Duodenal mucosa (tissue), 2 donors: Measurements from ENCODE around the gene KLF2.

Experiments
- H3K27ac ChIP-seq: one replicate; pipeline ENCODE4 v1.7.0; 2013; ENCODE audit warnings: low read depth, low read length
- H3K27me3 ChIP-seq, 2 donors: one replicate each; pipeline ENCODE4 v1.7.0; 2013; ENCODE audit warnings: low read length in 2 of 2, control low read depth in 1 of 2; ENCODE audit not compliant: insufficient read depth in 2 of 2, control insufficient read depth in 1 of 2
- H3K36me3 ChIP-seq, 2 donors: one replicate each; pipeline ENCODE4 v1.7.0; 2013; ENCODE audit warnings: low read length in 2 of 2, control low read depth in 1 of 2; ENCODE audit not compliant: insufficient read depth in 2 of 2, control insufficient read depth in 1 of 2
- H3K4me1 ChIP-seq, 2 donors: one replicate each; pipeline ENCODE4 v1.7.0; 2013; ENCODE audit warnings: low read length in 2 of 2, control low read depth in 1 of 2; ENCODE audit not compliant: insufficient read depth in 2 of 2, control insufficient read depth in 1 of 2
- H3K4me3 ChIP-seq, 2 donors: one replicate each; pipeline ENCODE4 v1.7.0; 2013; ENCODE audit warnings: low read length in 2 of 2, low read depth in 1 of 2
- H3K9ac ChIP-seq, 2 donors: one replicate each; pipeline ENCODE4 v1.7.0; 2013; ENCODE audit warnings: low read length in 2 of 2, low read depth in 1 of 2
- H3K9me3 ChIP-seq, 2 donors: one replicate each; pipeline ENCODE4 v1.7.0; 2013; ENCODE audit warnings: low read length in 2 of 2, control low read depth in 1 of 2; ENCODE audit not compliant: control insufficient read depth in 1 of 2

Gene KLF2

GRCh38 chr19:16375157-16375935 lies 50.7 kb downstream of the KLF2 start:
- no peaks in the 10 kb centered on the region for H3K9me3 ChIP-seq
- no peak overlapping the region for H3K9ac ChIP-seq
- H3K36me3 ChIP-seq = peaks cover 10 to 27% of the 10 kb centered on the region in 2 donors
- H3K27ac ChIP-seq = no peak overlapping the region
- H3K27me3 ChIP-seq = no peaks in the 10 kb centered on the region
- H3K4me1 ChIP-seq = peaks cover 25 to 33% of the 10 kb centered on the region in 2 donors
- H3K4me3 ChIP-seq = no peak overlapping the region

GRCh38 chr19:16375936-16376185 lies 51.2 kb downstream of the KLF2 start:
- H3K27me3 ChIP-seq = no peaks in the 10 kb centered on the region
- peaks cover 10 to 27% of the 10 kb centered on the region in 2 donors for H3K36me3 ChIP-seq
- H3K4me3 ChIP-seq = no peak overlapping the region

GRCh38 chr19:16376241-16376640 lies 51.6 kb downstream of the KLF2 start:
- H3K36me3 ChIP-seq = peaks cover 10 to 27% of the 10 kb centered on the region in 2 donors
- no peaks in the 10 kb centered on the region for H3K9me3 ChIP-seq
- peaks cover 17 to 24% of the 10 kb centered on the region in 2 donors for H3K4me1 ChIP-seq
- no peaks in the 10 kb centered on the region for H3K27me3 ChIP-seq
- no peak overlapping the region for H3K9ac ChIP-seq
- H3K4me3 ChIP-seq = no peak overlapping the region
- no peak overlapping the region for H3K27ac ChIP-seq

More at GRCh38 chr19:16375936-16376185, 51.2 kb downstream of the KLF2 start:
- Histone ChIP-seq H3K27ac (no peak overlapping the region), H3K4me1 (peaks cover 21 to 28% of the 10 kb centered on the region in 2 donors), H3K9ac (no peak overlapping the region), H3K9me3 (no peaks in the 10 kb centered on the region)

- H3K4me1 ChIP-seq = peaks cover 15 to 21% of the 10 kb centered on the region in 2 donors
- H3K27ac ChIP-seq = no peak overlapping the region
- H3K9me3 ChIP-seq = no peaks in the 10 kb centered on the region
Observed at GRCh38 chr19:16376649-16377048, 52.0 kb downstream of the KLF2 start.

GRCh38 chr19:16377521-16377920 lies 52.9 kb downstream of the KLF2 start:
- H3K27me3 ChIP-seq = no peaks in the 10 kb centered on the region
- H3K4me3 ChIP-seq = no peak overlapping the region
- H3K9me3 ChIP-seq = no peaks in the 10 kb centered on the region
- H3K4me1 ChIP-seq = peaks cover 10 to 14% of the 10 kb centered on the region in 2 donors
- no peak overlapping the region for H3K9ac ChIP-seq
- peaks cover 10 to 36% of the 10 kb centered on the region in 2 donors for H3K36me3 ChIP-seq
- no peak overlapping the region for H3K27ac ChIP-seq

More at GRCh38 chr19:16376649-16377048, 52.0 kb downstream of the KLF2 start:
- H3K36me3 ChIP-seq = peaks cover 10 to 30% of the 10 kb centered on the region in 2 donors
- H3K4me3 ChIP-seq = no peak overlapping the region
- no peak overlapping the region for H3K9ac ChIP-seq
- no peaks in the 10 kb centered on the region for H3K27me3 ChIP-seq
